ENCODE measurements around the gene TLCD1. TPM values are rescaled to one million over a fixed set of nuclear protein-coding genes. Genes with fewer than 3 reads are reported as not detected.

Gene TLCD1
- total and polyA plus RNA-seq, 2 of the 8 experiments (the other 6 are each of a cell fraction or from before 2014, with no cell fraction given): 40.7 to 128 TPM

DNA sequence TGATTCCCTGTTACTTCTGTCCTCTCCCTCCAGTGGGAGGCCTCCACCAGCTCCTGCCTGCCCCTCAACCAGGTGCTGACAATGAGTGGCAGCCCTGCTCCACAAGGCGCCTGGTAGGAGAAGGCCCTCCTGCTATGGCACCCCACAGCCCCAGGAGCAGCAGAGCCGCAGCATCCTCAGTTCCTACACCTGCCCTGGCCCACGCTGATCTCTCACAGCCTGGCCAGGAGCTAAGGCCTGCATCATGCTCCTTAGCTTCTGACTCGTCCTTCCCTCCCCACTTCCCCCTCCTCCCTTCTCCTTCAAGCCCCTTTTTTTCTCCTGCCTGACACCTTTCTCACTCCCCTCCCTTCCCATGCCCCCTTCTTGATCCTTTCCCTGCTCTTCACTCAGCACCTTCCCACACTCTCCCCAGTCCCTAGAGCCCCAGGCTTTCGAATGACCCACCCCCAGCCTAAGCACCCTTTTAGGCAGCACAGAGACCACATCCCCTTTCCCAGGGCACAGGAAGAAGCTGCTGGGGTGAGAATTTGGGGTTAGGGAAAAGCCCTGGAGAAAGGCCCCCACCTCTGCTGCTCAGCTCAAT is 20.9 kb downstream of the TLCD1 start:
- Histone ChIP-seq H4K8ac (ENCODE audit: extremely low read depth, insufficient read depth, low read length) (no peak overlapping the region), H3K9me3 (ENCODE audit: insufficient read depth in 2 of 2, low read depth in 1 of 2, low read length in 1 of 2) (no peaks in the 10 kb centered on the region), H3K23ac (ENCODE audit: insufficient read length) (no peak overlapping the region), H3K4ac (replicated peaks; ENCODE audit: insufficient read length, low read depth, low read length) (no peak overlapping the region), H3K9ac (replicated peaks in 1 of 4; ENCODE audit: extremely low read depth in 1 of 4, low read depth in 3 of 4, low read length in 3 of 4) (no peak overlapping the region), H3K23me2 (ENCODE audit: low read depth, low read length) (no peaks in the 10 kb centered on the region), H3K4me2 (ENCODE audit: insufficient read depth in 1 of 2, low read depth in 2 of 2, low read length in 2 of 2) (no peak overlapping the region), H3K4me3 (ENCODE audit: extremely low read depth in 1 of 4, insufficient read depth in 2 of 4, low read depth in 3 of 4, low read length in 4 of 4) (no peak overlapping the region), H4K20me1 (replicated peaks in 1 of 2; ENCODE audit: control insufficient read depth in 1 of 2, insufficient read depth in 2 of 2, low read length in 2 of 2) (peaks cover 9 to 17% of the 10 kb centered on the region in 2 experiments), H3K18ac (ENCODE audit: extremely low read depth, low read length) (no peak overlapping the region), H2BK20ac (ENCODE audit: low read length) (no peak overlapping the region), H2BK120ac (replicated peaks; ENCODE audit: low read depth, low read length) (no peak overlapping the region), H4K91ac (replicated peaks; ENCODE audit: insufficient read length, low read length) (no peak overlapping the region), H2BK12ac (ENCODE audit: low read depth, low read length) (no peak overlapping the region), H3K4me1 (replicated peaks in 1 of 4; ENCODE audit: control insufficient read depth in 3 of 4, insufficient read depth in 4 of 4, low read length in 3 of 4) (peaks cover 0 to 11% (median 6%) of the 10 kb centered on the region in 4 experiments; a peak in 4 of 7 replicates), H2AK5ac (ENCODE audit: low read depth, low read length) (no peak overlapping the region), H3K79me1 (ENCODE audit: low read depth, low read length) (peaks cover 3% of the 10 kb centered on the region; the same call in 1 of the 2 replicates), H2BK15ac (ENCODE audit: low read length) (no peak overlapping the region), H4K5ac (ENCODE audit: insufficient read length, low read depth, low read length) (no peak overlapping the region), H3K27ac (ENCODE audit: low read depth, low read length) (no peak overlapping the region), H2AFZ (ENCODE audit: low read length) (no peak overlapping the region), H3K14ac (ENCODE audit: insufficient read length) (no peak overlapping the region), H3K27me3 (replicated peaks in 1 of 4; ENCODE audit: control insufficient read depth in 3 of 4, extremely low read depth in 1 of 4, insufficient read depth in 3 of 4, low read length in 3 of 4) (no peaks in the 10 kb centered on the region), H3K36me3 (ENCODE audit: control insufficient read depth in 2 of 4, insufficient read depth in 4 of 4, low read length in 3 of 4) (peaks cover 12 to 31% (median 26%) of the 10 kb centered on the region in 4 experiments), H3K79me2 (ENCODE audit: control insufficient read depth in 1 of 2, insufficient read depth in 2 of 2, low read length in 2 of 2) (peaks cover 0 to 12% of the 10 kb centered on the region in 2 experiments; a peak in 2 of 4 replicates), H2BK5ac (ENCODE audit: low read depth, low read length) (no peak overlapping the region; the same call in 1 of the 2 replicates), H3K56ac (replicated peaks; ENCODE audit: insufficient read length, low read depth, low read length) (no peak overlapping the region)
- FAIRE-seq (no peak), DNase-seq (ENCODE audit: low read depth in 1 of 2, low spot score in 2 of 2) (no peak)
- CTCF ChIA-PET (ENCODE audit: partially characterized antibody): interaction anchor here (0.6 to 1.7 kb wide), 4 partner anchors 14 to 58 kb away, joined by 3 to 5 read pairs (median 4); no protein-coding TSS in a partner anchor
- WGBS, 2 experiments (ENCODE audit: extremely low coverage in 1 of 2, insufficient coverage in 1 of 2, insufficient read length in 1 of 2, insufficient replicate concordance in 2 of 2, low coverage in 1 of 2, low lambda C conversion rate in 2 of 2, missing lambda C conversion rate in 1 of 2): 82% methylated on average over 5 of the region's 5 CpGs; no CpG with 5 or more reads in 1 of the 2 experiments
- POLR2A ChIA-PET (ENCODE audit: partially characterized antibody): interaction anchor here (0.5 to 4.8 kb wide), 22 partner anchors 11 to 186 kb away, joined by 3 to 47 read pairs (median 4); partner anchors contain the start of genes BLTP2, RPL23A, SDF2 and SUPT6H
- TF ChIP-seq KDM1A (IDR thresholded peaks at IDR 0.05; ENCODE audit: borderline replicate concordance, low read length): no peak
- no peak for TF ChIP-seq RNF2 (IDR thresholded peaks at IDR 0.05; ENCODE audit: borderline replicate concordance, low read depth, low read length, missing control alignments, poor library complexity, severe bottlenecking)
- TF ChIP-seq, protein P1, sequence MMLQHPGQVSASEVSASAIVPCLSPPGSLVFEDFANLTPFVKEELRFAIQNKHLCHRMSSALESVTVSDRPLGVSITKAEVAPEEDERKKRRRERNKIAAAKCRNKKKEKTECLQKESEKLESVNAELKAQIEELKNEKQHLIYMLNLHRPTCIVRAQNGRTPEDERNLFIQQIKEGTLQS (IDR thresholded peaks at IDR 0.05; ENCODE audit: insufficient read depth, low read depth, low read length): no peak
- no peak for TF ChIP-seq GTF2F1 (IDR thresholded peaks at IDR 0.05; ENCODE audit: borderline replicate concordance, low read depth, low read length)
- TF ChIP-seq GABPA (IDR thresholded peaks at IDR 0.05; ENCODE audit: borderline replicate concordance, insufficient read depth, low read length): no peak
- no peak; the same call in 1 of the 2 replicates for TF ChIP-seq POLR2AphosphoS5 (IDR thresholded peaks at IDR 0.05; ENCODE audit: low read depth, low read length)
- TF ChIP-seq, protein P2, sequence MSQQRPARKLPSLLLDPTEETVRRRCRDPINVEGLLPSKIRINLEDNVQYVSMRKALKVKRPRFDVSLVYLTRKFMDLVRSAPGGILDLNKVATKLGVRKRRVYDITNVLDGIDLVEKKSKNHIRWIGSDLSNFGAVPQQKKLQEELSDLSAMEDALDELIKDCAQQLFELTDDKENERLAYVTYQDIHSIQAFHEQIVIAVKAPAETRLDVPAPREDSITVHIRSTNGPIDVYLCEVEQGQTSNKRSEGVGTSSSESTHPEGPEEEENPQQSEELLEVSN (IDR thresholded peaks at IDR 0.05): no peak
- TF ChIP-seq SUZ12 (IDR thresholded peaks at IDR 0.05; ENCODE audit: low read length): no peak
- no peak for TF ChIP-seq ZNF274 (IDR thresholded peaks at IDR 0.05; ENCODE audit: borderline replicate concordance, extremely low read depth, low read length)
- TF ChIP-seq RAD21 (IDR thresholded peaks at IDR 0.05 in 1 of 2, conservative IDR thresholded peaks at IDR 0.05 in 1 of 2; ENCODE audit: low read depth in 2 of 2, low read length in 2 of 2): no peak
